Stimulated activated naive B cell treated with anti-CD40 and anti-IgM and Interleukin-4, amounts not matched to agents 10 μg/mL and 1 μg/mL and 100 μg/mL, for 72 hours (primary cell): ENCODE results near the gene MTHFSD.

Experiments used
- ATAC-seq, 2 donors: fragments of 150-1000 bp; cut with Tn5 transposase; replicated peaks; 2 replicates each; pipeline ENCODE4 v1.10.0; 2021; ENCODE audit warnings: moderate library complexity in 1 of 2
- DNase-seq: peaks from one replicate; pipeline ENCODE4 v3.0.0; 2021
- H3K27ac Mint-ChIP-seq: one replicate; pipeline ENCODE4 v1.8.0; 2022; ENCODE audit warnings: mild to moderate bottlenecking, mixed read lengths
- H3K27me3 Mint-ChIP-seq, 2 donors: one replicate each; pipeline ENCODE4 v1.8.0; 2022; ENCODE audit warnings: mixed read lengths in 2 of 2
- H3K36me3 Mint-ChIP-seq, 2 donors: one replicate each; pipeline ENCODE4 v1.8.0; 2022; ENCODE audit warnings: mixed read lengths in 2 of 2, mild to moderate bottlenecking in 1 of 2
- H3K4me1 Mint-ChIP-seq, 2 donors: one replicate each; pipeline ENCODE4 v1.8.0; 2022; ENCODE audit warnings: mixed read lengths in 2 of 2, mild to moderate bottlenecking in 1 of 2
- H3K4me3 Mint-ChIP-seq, 2 donors: one replicate each; pipeline ENCODE4 v1.8.0; 2022; ENCODE audit warnings: mild to moderate bottlenecking in 2 of 2, mixed read lengths in 2 of 2, moderate library complexity in 1 of 2
- H3K9me3 Mint-ChIP-seq, 2 donors: one replicate each; pipeline ENCODE4 v1.8.0; 2022; ENCODE audit warnings: mixed read lengths in 2 of 2, mild to moderate bottlenecking in 1 of 2

The MTHFSD gene

DNA sequence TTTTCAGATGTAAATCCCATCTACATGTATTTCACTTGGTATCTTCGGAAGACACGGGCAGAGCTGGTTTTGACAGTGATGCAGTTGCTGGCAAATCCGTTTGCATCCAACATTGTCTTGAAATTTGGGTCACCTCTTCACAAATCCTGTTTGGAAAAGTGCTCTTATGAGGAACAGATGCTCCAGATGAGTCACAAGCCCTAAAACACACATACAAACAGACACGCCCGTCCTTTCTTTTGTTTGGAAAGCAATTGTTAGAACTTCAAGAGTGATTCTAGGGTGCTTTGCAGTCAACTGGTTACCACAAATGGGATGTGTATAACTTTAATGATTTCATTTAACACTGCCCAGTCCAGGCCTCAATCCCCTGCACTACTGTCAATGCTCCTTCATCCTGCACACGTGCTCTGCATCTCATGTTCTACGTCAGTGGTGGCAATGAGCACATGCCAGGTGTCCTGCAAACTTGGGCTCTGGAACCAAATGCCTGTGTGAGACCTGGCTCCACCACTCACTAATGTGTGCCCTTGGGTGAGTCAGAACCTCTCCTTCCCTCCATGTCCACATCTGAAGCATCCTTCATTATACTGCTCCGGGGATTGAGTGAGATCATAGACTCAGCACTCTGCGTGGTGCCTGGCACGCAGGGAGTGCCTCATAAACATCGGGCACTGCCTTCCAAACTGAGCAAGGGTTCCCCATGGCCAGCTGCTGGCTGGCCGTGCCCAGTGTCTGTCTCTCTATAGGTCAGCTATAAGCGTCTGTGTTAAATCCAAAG is 64.0 kb downstream of the MTHFSD start:
- no peaks in the 10 kb centered on the region for H3K9me3 Mint-ChIP-seq
- H3K27me3 Mint-ChIP-seq = peaks cover 67 to 89% of the 10 kb centered on the region in 2 donors
- ATAC-seq (no peak), DNase-seq (no peak)
- no peak overlapping the region for H3K27ac Mint-ChIP-seq
- H3K36me3 Mint-ChIP-seq = no peaks in the 10 kb centered on the region
- no peak overlapping the region for H3K4me3 Mint-ChIP-seq
- peaks cover 1 to 3% of the 10 kb centered on the region in 2 donors for H3K4me1 Mint-ChIP-seq

DNA sequence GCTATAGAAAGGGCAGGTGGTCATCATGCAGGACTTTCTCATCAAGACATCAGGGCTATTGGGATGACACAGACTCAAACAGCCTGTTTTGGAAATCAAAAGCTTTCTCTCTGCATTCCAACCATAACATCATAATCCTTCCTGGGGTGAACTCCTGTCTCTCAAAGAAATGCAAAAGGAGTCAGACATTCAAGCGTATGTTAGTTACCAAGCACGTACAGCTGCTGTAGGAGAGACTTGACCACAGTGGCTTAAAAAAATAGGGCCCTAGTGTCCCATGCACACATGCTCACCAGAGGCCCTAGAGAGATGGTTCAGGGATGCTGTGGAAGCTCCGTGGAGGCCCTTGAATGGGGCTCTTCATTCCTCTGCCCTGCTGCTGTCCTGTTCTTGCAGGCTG is 69.3 kb downstream of the MTHFSD start:
- ATAC-seq (no peak), DNase-seq (no peak)
- Mint-ChIP-seq H3K9me3 (peaks cover 12 to 13% of the 10 kb centered on the region in 2 donors), H3K36me3 (peaks cover 0 to 2% of the 10 kb centered on the region in 2 donors), H3K4me1 (no peaks in the 10 kb centered on the region), H3K27ac (no peak overlapping the region), H3K27me3 (peaks cover 47 to 74% of the 10 kb centered on the region in 2 donors), H3K4me3 (no peak overlapping the region)

DNA sequence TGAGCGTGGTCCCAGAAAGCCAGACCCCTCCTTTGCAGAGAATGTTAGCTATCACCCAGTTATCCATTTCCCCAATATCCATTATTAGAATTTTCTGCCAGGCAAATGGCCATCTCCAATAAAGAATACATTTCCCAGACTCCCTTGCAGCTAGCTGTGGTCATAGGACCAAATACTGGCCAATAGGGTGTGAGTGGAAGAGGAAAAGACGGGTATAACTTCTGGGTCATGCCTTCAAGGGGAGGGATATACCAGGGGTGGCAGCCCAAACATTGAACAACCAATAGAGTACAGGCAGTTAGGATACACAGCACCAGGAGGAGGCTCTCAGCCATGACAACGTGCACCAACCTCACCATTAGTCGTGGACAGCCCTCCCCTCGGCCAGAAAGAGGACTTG is 70.8 kb downstream of the MTHFSD start:
- H3K36me3 Mint-ChIP-seq = peaks cover 0 to 2% of the 10 kb centered on the region in 2 donors
- peaks cover 41 to 64% of the 10 kb centered on the region in 2 donors for H3K27me3 Mint-ChIP-seq
- DNase-seq (no peak), ATAC-seq (no peak)
- H3K9me3 Mint-ChIP-seq = peaks cover 12 to 13% of the 10 kb centered on the region in 2 donors
- H3K27ac Mint-ChIP-seq = no peak overlapping the region
- no peaks in the 10 kb centered on the region for H3K4me1 Mint-ChIP-seq
- H3K4me3 Mint-ChIP-seq = no peak overlapping the region

DNA sequence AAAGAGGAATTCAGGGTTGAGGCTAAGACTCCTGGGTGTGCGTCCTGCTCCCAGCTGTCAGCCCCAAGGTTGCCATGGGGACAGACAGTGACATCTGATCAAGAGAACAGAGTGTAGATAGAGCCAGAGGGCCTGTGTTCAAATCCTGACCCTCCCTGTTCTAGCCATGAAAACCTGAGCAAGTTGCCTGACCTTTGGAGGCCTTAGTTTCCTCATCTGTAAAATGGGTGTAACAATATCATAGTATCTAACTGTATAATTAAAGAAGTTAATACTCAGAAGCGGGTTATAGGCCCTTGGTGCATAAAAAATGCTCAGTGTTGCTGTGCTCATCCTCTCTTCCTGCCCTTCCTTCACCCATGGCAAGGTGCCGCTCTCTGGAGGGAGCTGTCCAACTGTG is 73.4 kb downstream of the MTHFSD start:
- ATAC-seq (no peak), DNase-seq (no peak)
- Mint-ChIP-seq H3K36me3 (peaks cover 0 to 2% of the 10 kb centered on the region in 2 donors), H3K4me1 (no peaks in the 10 kb centered on the region), H3K27ac (no peak overlapping the region), H3K4me3 (no peak overlapping the region), H3K27me3 (peaks cover 45 to 66% of the 10 kb centered on the region in 2 donors), H3K9me3 (peaks cover 12 to 13% of the 10 kb centered on the region in 2 donors)

DNA sequence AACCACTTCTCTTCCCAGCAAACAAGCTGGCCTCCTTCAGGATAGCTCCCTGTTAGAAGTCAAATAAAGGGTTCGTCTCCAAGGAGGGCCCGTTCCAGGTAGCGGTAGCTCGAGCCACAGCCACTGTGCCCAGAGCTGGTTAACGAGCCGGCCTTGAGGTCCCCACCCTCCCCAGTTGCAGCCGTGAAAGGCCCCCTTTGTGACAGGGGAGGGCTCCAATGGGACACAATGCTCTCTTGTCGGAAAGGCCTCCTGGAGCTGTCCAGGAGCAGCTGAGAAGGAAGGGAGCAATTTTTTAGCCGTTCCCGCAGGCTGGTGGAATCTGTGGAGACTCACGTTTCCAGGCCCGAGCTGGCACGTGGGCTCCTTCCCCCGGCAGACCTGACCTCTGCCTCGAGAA is 74.6 kb downstream of the MTHFSD start:
- Mint-ChIP-seq H3K27me3 (peaks cover 39 to 62% of the 10 kb centered on the region in 2 donors), H3K4me3 (no peak overlapping the region), H3K9me3 (peaks cover 12 to 13% of the 10 kb centered on the region in 2 donors), H3K4me1 (no peaks in the 10 kb centered on the region), H3K36me3 (peaks cover 0 to 2% of the 10 kb centered on the region in 2 donors), H3K27ac (no peak overlapping the region)
- no peak for ATAC-seq
- DNase-seq = no peak
